Activated CD4-positive, alpha-beta T cell treated with anti-CD3 and anti-CD28 coated beads, Interleukin-2, amount 50 U/mL, for 16 hours (primary cell): ENCODE measurements around the gene GRID1.
"Not testable (repeated sequence)": the region's sequence is repeated elsewhere in the genome, so short reads cannot be mapped to it uniquely, and the experiment has no call there.

Experiments
- DNase-seq: peaks from one replicate; pipeline ENCODE4 v3.0.0-alpha.2; 2020

GRID1 gene

GRCh38 chr10:86249794-86250193 lies 116.8 kb downstream of the GRID1 start:
- DNase-seq, result no peak

GRCh38 chr10:86248062-86248461 lies 118.5 kb downstream of the GRID1 start:
- no peak for DNase-seq

GRCh38 chr10:86247588-86247987 lies 119.0 kb downstream of the GRID1 start:
- DNase-seq, result no peak

GRCh38 chr10:86247073-86247472 lies 119.5 kb downstream of the GRID1 start:
- DNase-seq, result no peak

- no peak for DNase-seq
Measured at GRCh38 chr10:86246279-86246940, 120.2 kb downstream of the GRID1 start.

- DNase-seq, result no peak
Measured at GRCh38 chr10:86245015-86245394, 121.6 kb downstream of the GRID1 start.

- no peak for DNase-seq
Measured at GRCh38 chr10:86244297-86245014, 122.1 kb downstream of the GRID1 start.

GRCh38 chr10:86243651-86244155 lies 122.9 kb downstream of the GRID1 start:
- no peak for DNase-seq

GRCh38 chr10:86242761-86243160 lies 123.8 kb downstream of the GRID1 start:
- no peak for DNase-seq

- not testable (repeated sequence) for DNase-seq
Measured at GRCh38 chr10:86238089-86238488, 128.5 kb downstream of the GRID1 start.

GRCh38 chr10:86234541-86235270 lies 131.9 kb downstream of the GRID1 start:
- no peak for DNase-seq

- DNase-seq, result no peak
Measured at GRCh38 chr10:86234107-86234506, 132.5 kb downstream of the GRID1 start.

GRCh38 chr10:86233131-86233530 lies 133.5 kb downstream of the GRID1 start:
- no peak for DNase-seq

GRCh38 chr10:86232644-86233043 lies 134.0 kb downstream of the GRID1 start:
- DNase-seq, result no peak

- no peak for DNase-seq
Measured at GRCh38 chr10:86231796-86232560, 134.6 kb downstream of the GRID1 start.

- no peak for DNase-seq
Measured at GRCh38 chr10:86230557-86231180, 135.9 kb downstream of the GRID1 start.

- DNase-seq, result no peak
Measured at GRCh38 chr10:86229811-86230556, 136.6 kb downstream of the GRID1 start.

GRCh38 chr10:86229376-86229775 lies 137.2 kb downstream of the GRID1 start:
- no peak for DNase-seq

GRCh38 chr10:86227501-86228258 lies 138.9 kb downstream of the GRID1 start:
- DNase-seq, result no peak

GRCh38 chr10:86226781-86227201 lies 139.8 kb downstream of the GRID1 start:
- DNase-seq, result no peak

- no peak for DNase-seq
Measured at GRCh38 chr10:86226016-86226415, 140.6 kb downstream of the GRID1 start.
